ENCODE measurements around the gene RAPGEF3.
A peak's percentile ranks its signal among the peaks of the same experiment; 100 is the strongest.

Gene RAPGEF3

GRCh38 chr12:47779301-47779942 is 20.7 kb upstream of the RAPGEF3 start:
- peak; percentile 97 for TF ChIP-seq CTCF (conservative IDR thresholded peaks at IDR 0.05; ENCODE audit: low read depth, low read length)
- H3K4me3 ChIP-seq (ENCODE audit: low read length): no peak overlapping the region
- peak; percentile 29 for DNase-seq (ENCODE audit: low read depth)

- no peak for TF ChIP-seq CTCF (conservative IDR thresholded peaks at IDR 0.05; ENCODE audit: low read depth, low read length)
- H3K4me3 ChIP-seq (ENCODE audit: low read length): no peak overlapping the region
- no peak for DNase-seq (ENCODE audit: low read depth)
Observed at GRCh38 chr12:47778881-47779280, 20.2 kb upstream of the RAPGEF3 start.

- no peak for TF ChIP-seq CTCF (conservative IDR thresholded peaks at IDR 0.05; ENCODE audit: low read depth, low read length)
- DNase-seq (ENCODE audit: low read depth): no peak
- no peak overlapping the region for H3K4me3 ChIP-seq (ENCODE audit: low read length)
Observed at GRCh38 chr12:47777741-47778558, 19.3 kb upstream of the RAPGEF3 start.

GRCh38 chr12:47777151-47777550 is 18.5 kb upstream of the RAPGEF3 start:
- DNase-seq (ENCODE audit: low read depth): no peak
- no peak overlapping the region for H3K4me3 ChIP-seq (ENCODE audit: low read length)
- TF ChIP-seq CTCF (conservative IDR thresholded peaks at IDR 0.05; ENCODE audit: low read depth, low read length): no peak

- H3K4me3 ChIP-seq (ENCODE audit: low read length): no peak overlapping the region
- DNase-seq (ENCODE audit: low read depth): no peak
- TF ChIP-seq CTCF (conservative IDR thresholded peaks at IDR 0.05; ENCODE audit: low read depth, low read length): no peak
Observed at GRCh38 chr12:47776471-47777143, 17.9 kb upstream of the RAPGEF3 start.

GRCh38 chr12:47775100-47775911 is 16.6 kb upstream of the RAPGEF3 start:
- H3K4me3 ChIP-seq (ENCODE audit: low read length): no peak overlapping the region

More at GRCh38 chr12:47775100-47775911, 16.6 kb upstream of the RAPGEF3 start:
- no peak for TF ChIP-seq CTCF (conservative IDR thresholded peaks at IDR 0.05; ENCODE audit: low read depth, low read length)
- no peak for DNase-seq (ENCODE audit: low read depth)

Measured in retinal pigment epithelial cell (primary cell).